ENCODE results near the gene ZW10. TPM values are rescaled to one million over a fixed set of nuclear protein-coding genes. Genes with fewer than 3 reads are reported as not detected.

The ZW10 gene
- total RNA-seq, 1 experiment from 2014 or later = 15.9 TPM

GRCh38 chr11:113814181-113814580 lies 40.7 kb upstream of the ZW10 start:
- Mint-ChIP-seq H3K27ac (ENCODE audit: unreplicated experiment) (no peak overlapping the region), H3K36me3 (ENCODE audit: insufficient read depth, unreplicated experiment) (peaks cover 5% of the 10 kb centered on the region), H3K4me1 (ENCODE audit: low read depth, unreplicated experiment) (no peaks in the 10 kb centered on the region), H3K4me3 (ENCODE audit: low read depth, unreplicated experiment) (no peak overlapping the region), H3K27me3 (ENCODE audit: unreplicated experiment) (no peaks in the 10 kb centered on the region), H3K9me3 (ENCODE audit: low read depth, unreplicated experiment) (no peaks in the 10 kb centered on the region)
- no TSS peak for BruUV-seq (replicated peaks)
- no peak for DNase-seq
- intact Hi-C loops (cut with micrococcal nuclease; ENCODE audit: unreplicated experiment) = no loop called here
- TF ChIP-seq CTCF (IDR thresholded peaks at IDR 0.05; ENCODE audit: unreplicated experiment) = no peak
- CTCF ChIA-PET = no interaction called here

GRCh38 chr11:113808931-113809330 lies 35.4 kb upstream of the ZW10 start:
- Mint-ChIP-seq H3K4me1 (ENCODE audit: low read depth, unreplicated experiment) (no peaks in the 10 kb centered on the region), H3K27ac (ENCODE audit: unreplicated experiment) (no peak overlapping the region), H3K4me3 (ENCODE audit: low read depth, unreplicated experiment) (no peak overlapping the region), H3K36me3 (ENCODE audit: insufficient read depth, unreplicated experiment) (peaks cover 5% of the 10 kb centered on the region), H3K27me3 (ENCODE audit: unreplicated experiment) (no peaks in the 10 kb centered on the region), H3K9me3 (ENCODE audit: low read depth, unreplicated experiment) (no peaks in the 10 kb centered on the region)
- DNase-seq = no peak
- CTCF ChIA-PET = no interaction called here
- no TSS peak for BruUV-seq (replicated peaks)
- TF ChIP-seq CTCF (IDR thresholded peaks at IDR 0.05; ENCODE audit: unreplicated experiment) = no peak
- intact Hi-C loops (cut with micrococcal nuclease; ENCODE audit: unreplicated experiment) = no loop called here

- Mint-ChIP-seq H3K36me3 (ENCODE audit: insufficient read depth, unreplicated experiment) (peaks cover 5% of the 10 kb centered on the region), H3K4me3 (ENCODE audit: low read depth, unreplicated experiment) (no peak overlapping the region), H3K27me3 (ENCODE audit: unreplicated experiment) (no peaks in the 10 kb centered on the region), H3K27ac (ENCODE audit: unreplicated experiment) (no peak overlapping the region), H3K9me3 (ENCODE audit: low read depth, unreplicated experiment) (no peaks in the 10 kb centered on the region), H3K4me1 (ENCODE audit: low read depth, unreplicated experiment) (no peaks in the 10 kb centered on the region)
- intact Hi-C loops (cut with micrococcal nuclease; ENCODE audit: unreplicated experiment) = loop anchor here (2.0 kb wide), 1 partner anchor 456 kb away; no protein-coding TSS in a partner anchor
- peak; percentile 42 for TF ChIP-seq CTCF (IDR thresholded peaks at IDR 0.05; ENCODE audit: unreplicated experiment)
- BruUV-seq (replicated peaks) = no TSS peak
- CTCF ChIA-PET = interaction anchor here (1.2 kb wide), 1 partner anchor 457 kb away, joined by 5 read pairs; no protein-coding TSS in a partner anchor
- DNase-seq = peak; percentile 34
Observed at GRCh38 chr11:113806406-113806805, 32.9 kb upstream of the ZW10 start.

- H3K9me3 Mint-ChIP-seq (ENCODE audit: low read depth, unreplicated experiment) = no peaks in the 10 kb centered on the region
- CTCF ChIA-PET = interaction anchor here (1.2 kb wide), 1 partner anchor 457 kb away, joined by 5 read pairs; no protein-coding TSS in a partner anchor
- H3K36me3 Mint-ChIP-seq (ENCODE audit: insufficient read depth, unreplicated experiment) = peaks cover 5% of the 10 kb centered on the region
- DNase-seq = no peak
- BruUV-seq (replicated peaks) = no TSS peak
- H3K4me1 Mint-ChIP-seq (ENCODE audit: low read depth, unreplicated experiment) = no peaks in the 10 kb centered on the region
- intact Hi-C loops (cut with micrococcal nuclease; ENCODE audit: unreplicated experiment) = loop anchor here (2.0 kb wide), 1 partner anchor 457 kb away; no protein-coding TSS in a partner anchor
- no peaks in the 10 kb centered on the region for H3K27me3 Mint-ChIP-seq (ENCODE audit: unreplicated experiment)
- H3K4me3 Mint-ChIP-seq (ENCODE audit: low read depth, unreplicated experiment) = no peak overlapping the region
- H3K27ac Mint-ChIP-seq (ENCODE audit: unreplicated experiment) = no peak overlapping the region
- TF ChIP-seq CTCF (IDR thresholded peaks at IDR 0.05; ENCODE audit: unreplicated experiment) = no peak
Observed at GRCh38 chr11:113805640-113806039, 32.1 kb upstream of the ZW10 start.
